SIG-M5 treated with dmso at 0.1 percent for 504 hours (cell line): ENCODE data around the gene ENO2.

Source experiments
- DNase-seq: peaks from one replicate; lab custom pipeline; 2025; ENCODE audit not compliant: unreplicated experiment; lab: John Stamatoyannopoulos, UW

The ENO2 gene

GRCh38 chr12:6912164-6912935 is 2.0 kb upstream of the ENO2 start:
- no peak for DNase-seq

GRCh38 chr12:6914947-6915788 is 788 bp downstream of the ENO2 start:
- no peak for DNase-seq

GRCh38 chr12:6915789-6916285 is 1.5 kb downstream of the ENO2 start:
- DNase-seq, result no peak

GRCh38 chr12:6916426-6917200 is 2.2 kb downstream of the ENO2 start:
- DNase-seq, result no peak

- no peak for DNase-seq
Observed at GRCh38 chr12:6917491-6918231, 3.3 kb downstream of the ENO2 start.

GRCh38 chr12:6919588-6919987 is 5.2 kb downstream of the ENO2 start:
- no peak for DNase-seq

GRCh38 chr12:6921539-6921938 is 7.2 kb downstream of the ENO2 start:
- no peak for DNase-seq

GRCh38 chr12:6921996-6922946 is 7.9 kb downstream of the ENO2 start:
- no peak for DNase-seq

GRCh38 chr12:6923003-6923732 is 8.8 kb downstream of the ENO2 start:
- DNase-seq, result no peak

- no peak for DNase-seq
Observed at GRCh38 chr12:6923851-6924250, 9.5 kb downstream of the ENO2 start.

- DNase-seq, result no peak
Observed at GRCh38 chr12:6925239-6925539, 10.8 kb downstream of the ENO2 start.

GRCh38 chr12:6925540-6926279 is 11.3 kb downstream of the ENO2 start:
- no peak for DNase-seq

GRCh38 chr12:6927379-6928021 is 13.1 kb downstream of the ENO2 start, which contains the start of gene ATN1:
Gene ATN1, plus strand, starts transcription at chr12:6927959. Its CDS starts 6,043 bp downstream, at chr12:6934002.
- peak; percentile 45 for DNase-seq

GRCh38 chr12:6928022-6928702 is 13.8 kb downstream of the ENO2 start:
- no peak for DNase-seq

- no peak for DNase-seq
Observed at GRCh38 chr12:6928703-6929407, 14.5 kb downstream of the ENO2 start.
